ENCODE data around the gene OR10G3. TPM values are rescaled to one million over a fixed set of nuclear protein-coding genes. Genes with fewer than 3 reads are reported as not detected.
A peak's percentile ranks its signal among the peaks of the same experiment; 100 is the strongest.
"Not testable (repeated sequence)": the region's sequence is repeated elsewhere in the genome, so short reads cannot be mapped to it uniquely, and the experiment has no call there.

OR10G3 gene
- total RNA-seq, 2 donors from 2014 or later = not detected

DNA sequence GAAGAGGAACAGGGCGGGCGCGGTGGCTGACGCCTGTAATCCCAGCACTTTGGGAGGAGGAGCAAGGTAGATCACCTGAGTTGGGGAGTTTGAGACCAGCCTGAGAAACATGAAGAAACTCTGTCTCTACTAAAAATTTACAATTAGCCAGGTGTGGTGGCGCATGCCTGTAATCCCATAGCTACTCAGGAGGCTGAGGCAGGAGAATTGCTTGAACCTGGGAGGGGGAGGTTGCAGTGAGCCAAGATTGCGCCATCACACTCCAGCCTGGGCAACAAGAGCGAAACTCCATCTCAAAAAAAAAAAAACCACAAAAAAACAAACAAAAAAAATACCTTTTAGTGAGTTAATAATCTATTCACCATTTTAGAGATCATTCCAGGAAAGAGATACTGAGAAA is 35.3 kb downstream of the OR10G3 start:
- not testable (repeated sequence) for H3K9me3 Mint-ChIP-seq; ATAC-seq (replicated peaks in 1 of 2); H3K4me1 Mint-ChIP-seq (ENCODE audit: low read depth); H3K4me3 Mint-ChIP-seq; H3K27me3 Mint-ChIP-seq (ENCODE audit: low read depth); H3K27ac Mint-ChIP-seq; DNase-seq; H3K36me3 Mint-ChIP-seq (ENCODE audit: insufficient read depth in 2 of 2)

DNA sequence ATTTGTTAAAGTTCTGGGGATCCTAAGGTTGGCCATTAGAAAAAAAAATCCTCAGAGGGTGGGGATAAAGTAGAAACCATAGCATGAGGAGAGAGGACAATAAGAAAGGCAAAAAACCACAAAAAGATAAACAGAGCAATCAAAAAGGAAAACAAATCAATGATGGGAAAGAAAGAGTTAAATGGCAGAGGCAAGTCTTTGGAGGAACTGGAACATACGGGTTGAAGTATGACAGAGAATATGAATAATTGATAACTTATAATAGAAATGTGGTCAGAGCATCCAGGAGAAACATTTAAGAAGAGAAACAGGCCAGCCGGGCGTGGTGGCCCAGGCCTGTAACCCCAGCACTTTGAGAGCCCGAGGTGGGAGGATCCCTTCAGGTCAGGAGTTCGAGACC is 35.9 kb downstream of the OR10G3 start:
- no peak overlapping the region for H3K4me3 Mint-ChIP-seq
- no peaks in the 10 kb centered on the region for H3K4me1 Mint-ChIP-seq (ENCODE audit: low read depth)
- no peak for ATAC-seq (replicated peaks in 1 of 2)
- H3K9me3 Mint-ChIP-seq = no peaks in the 10 kb centered on the region
- peaks cover 9% of the 10 kb centered on the region for H3K27me3 Mint-ChIP-seq (ENCODE audit: low read depth)
- no peaks in the 10 kb centered on the region for H3K36me3 Mint-ChIP-seq (ENCODE audit: insufficient read depth in 2 of 2)
- DNase-seq = no peak
- H3K27ac Mint-ChIP-seq = no peak overlapping the region

DNA sequence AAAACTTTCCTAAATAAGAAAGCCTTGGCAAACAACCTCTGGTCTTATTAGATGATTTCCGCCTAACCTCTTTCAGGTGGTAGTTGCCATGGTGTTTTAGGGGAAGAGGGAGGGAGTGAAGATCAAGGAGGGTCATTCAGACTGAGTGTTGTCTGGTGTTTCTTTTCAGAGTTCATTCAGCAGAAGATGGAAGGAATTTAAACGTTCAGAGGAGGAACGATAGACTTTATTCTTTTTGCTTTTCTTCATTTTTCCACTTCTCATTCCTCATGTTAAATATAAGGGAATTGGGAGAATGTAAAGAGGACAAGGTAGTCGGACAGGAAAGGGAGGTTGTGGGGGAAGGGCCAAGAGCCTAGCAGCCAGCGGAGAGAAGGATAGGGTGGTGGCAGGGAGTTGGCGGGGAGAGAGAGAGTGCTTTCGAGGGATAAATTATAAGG is 36.3 kb downstream of the OR10G3 start:
- Mint-ChIP-seq H3K9me3 (no peaks in the 10 kb centered on the region), H3K27ac (no peak overlapping the region), H3K4me1 (ENCODE audit: low read depth) (no peaks in the 10 kb centered on the region), H3K4me3 (no peak overlapping the region), H3K36me3 (ENCODE audit: insufficient read depth in 2 of 2) (no peaks in the 10 kb centered on the region), H3K27me3 (ENCODE audit: low read depth) (peaks cover 13% of the 10 kb centered on the region)
- DNase-seq (no peak), ATAC-seq (replicated peaks in 1 of 2) (no peak)

GRCh38 chr14:21541413-21542074 is 38.3 kb downstream of the OR10G3 start:
- Mint-ChIP-seq H3K27ac (no peak overlapping the region), H3K4me3 (no peak overlapping the region)

GRCh38 chr14:21539189-21539940 is 40.5 kb downstream of the OR10G3 start:
- no peak for DNase-seq
- no peaks in the 10 kb centered on the region for H3K9me3 Mint-ChIP-seq
- ATAC-seq (replicated peaks in 1 of 2) = no peak
- no peak overlapping the region for H3K27ac Mint-ChIP-seq
- no peaks in the 10 kb centered on the region for H3K36me3 Mint-ChIP-seq (ENCODE audit: insufficient read depth in 2 of 2)
- H3K4me1 Mint-ChIP-seq (ENCODE audit: low read depth) = peaks cover 5% of the 10 kb centered on the region
- no peak overlapping the region for H3K4me3 Mint-ChIP-seq
- H3K27me3 Mint-ChIP-seq (ENCODE audit: low read depth) = peaks cover 52% of the 10 kb centered on the region

More at GRCh38 chr14:21541413-21542074, 38.3 kb downstream of the OR10G3 start:
- ATAC-seq (replicated peaks in 1 of 2) (no peak), DNase-seq (no peak)
- no peaks in the 10 kb centered on the region for H3K4me1 Mint-ChIP-seq (ENCODE audit: low read depth)
- no peaks in the 10 kb centered on the region for H3K36me3 Mint-ChIP-seq (ENCODE audit: insufficient read depth in 2 of 2)
- peaks cover 32% of the 10 kb centered on the region for H3K27me3 Mint-ChIP-seq (ENCODE audit: low read depth)
- H3K9me3 Mint-ChIP-seq = no peaks in the 10 kb centered on the region

DNA sequence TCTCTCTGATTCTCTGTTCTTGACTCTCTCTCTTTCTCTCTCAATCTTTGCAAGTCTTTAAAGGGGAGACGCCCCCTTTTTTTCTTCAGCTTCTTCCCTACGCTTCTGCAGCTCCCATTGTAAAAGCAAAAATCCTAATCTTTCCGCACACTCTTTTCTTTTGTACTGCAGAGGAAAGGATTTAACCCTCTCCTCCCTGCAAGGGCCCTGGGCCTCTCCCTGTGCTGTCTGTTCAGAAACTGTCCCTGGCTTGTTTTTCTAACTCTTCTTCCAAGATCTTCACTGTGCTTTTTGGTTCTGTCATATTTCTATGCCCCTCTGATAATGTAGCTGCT is 42.8 kb downstream of the OR10G3 start:
- no peak for DNase-seq
- no peak for ATAC-seq (replicated peaks in 1 of 2)
- Mint-ChIP-seq H3K27me3 (ENCODE audit: low read depth) (peaks cover 57% of the 10 kb centered on the region), H3K4me1 (ENCODE audit: low read depth) (peaks cover 6% of the 10 kb centered on the region), H3K4me3 (peak overlapping the region; percentile 4 to 8), H3K36me3 (ENCODE audit: insufficient read depth in 2 of 2) (no peaks in the 10 kb centered on the region), H3K9me3 (no peaks in the 10 kb centered on the region), H3K27ac (no peak overlapping the region)

GRCh38 chr14:21536418-21537089 is 43.3 kb downstream of the OR10G3 start:
- H3K27me3 Mint-ChIP-seq (ENCODE audit: low read depth) = peaks cover 60% of the 10 kb centered on the region
- H3K27ac Mint-ChIP-seq = no peak overlapping the region
- DNase-seq (no peak), ATAC-seq (replicated peaks in 1 of 2) (no peak)
- H3K4me3 Mint-ChIP-seq = peak overlapping the region; percentile 42 to 60
- H3K4me1 Mint-ChIP-seq (ENCODE audit: low read depth) = peaks cover 6% of the 10 kb centered on the region
- H3K36me3 Mint-ChIP-seq (ENCODE audit: insufficient read depth in 2 of 2) = no peaks in the 10 kb centered on the region
- H3K9me3 Mint-ChIP-seq = no peaks in the 10 kb centered on the region

- H3K27me3 Mint-ChIP-seq (ENCODE audit: low read depth) = peaks cover 60% of the 10 kb centered on the region
- peaks cover 6% of the 10 kb centered on the region for H3K4me1 Mint-ChIP-seq (ENCODE audit: low read depth)
Observed at GRCh38 chr14:21535545-21536417, 44.1 kb downstream of the OR10G3 start.

DNA sequence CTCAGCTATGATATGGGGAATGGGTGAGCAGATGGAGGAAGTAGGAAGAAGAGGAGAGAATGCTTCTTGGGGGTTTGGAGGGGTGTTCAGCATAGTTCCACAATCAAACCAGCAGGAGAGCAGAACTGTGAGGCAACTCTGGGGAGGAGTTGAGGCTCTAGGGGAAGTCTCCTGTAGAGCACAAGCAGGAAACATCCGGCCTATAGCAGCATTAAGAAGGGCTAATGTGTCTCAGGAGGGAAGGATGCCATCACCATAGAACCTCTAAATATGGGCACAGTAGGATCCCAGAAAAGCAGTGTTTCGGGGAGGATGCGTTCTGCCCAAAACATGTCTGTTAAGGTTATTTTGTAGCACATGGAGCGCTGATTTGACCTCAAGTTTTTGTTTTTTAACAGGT is 45.3 kb downstream of the OR10G3 start:
- Mint-ChIP-seq H3K27me3 (ENCODE audit: low read depth) (peaks cover 57% of the 10 kb centered on the region), H3K36me3 (ENCODE audit: insufficient read depth in 2 of 2) (no peaks in the 10 kb centered on the region), H3K27ac (no peak overlapping the region), H3K9me3 (no peaks in the 10 kb centered on the region), H3K4me3 (no peak overlapping the region), H3K4me1 (ENCODE audit: low read depth) (peaks cover 6% of the 10 kb centered on the region)
- DNase-seq (no peak), ATAC-seq (replicated peaks in 1 of 2) (no peak)

More at GRCh38 chr14:21535545-21536417, 44.1 kb downstream of the OR10G3 start:
- Mint-ChIP-seq H3K9me3 (no peaks in the 10 kb centered on the region), H3K27ac (no peak overlapping the region), H3K36me3 (ENCODE audit: insufficient read depth in 2 of 2) (no peaks in the 10 kb centered on the region), H3K4me3 (peak overlapping the region; percentile 42 to 60)
- ATAC-seq (replicated peaks in 1 of 2) = no peak
- DNase-seq = no peak

- H3K36me3 Mint-ChIP-seq (ENCODE audit: insufficient read depth in 2 of 2) = no peaks in the 10 kb centered on the region
- peak overlapping the region; percentile 24 for H3K27ac Mint-ChIP-seq
- peaks cover 44% of the 10 kb centered on the region for H3K27me3 Mint-ChIP-seq (ENCODE audit: low read depth)
- no peak for DNase-seq
- no peaks in the 10 kb centered on the region for H3K9me3 Mint-ChIP-seq
- no peak for ATAC-seq (replicated peaks in 1 of 2)
- H3K4me3 Mint-ChIP-seq = no peak overlapping the region
- H3K4me1 Mint-ChIP-seq (ENCODE audit: low read depth) = peaks cover 6% of the 10 kb centered on the region
Observed at GRCh38 chr14:21533294-21533693, 46.6 kb downstream of the OR10G3 start.

- DNase-seq (no peak), ATAC-seq (replicated peaks in 1 of 2) (no peak)
- H3K4me3 Mint-ChIP-seq = no peak overlapping the region
- no peaks in the 10 kb centered on the region for H3K36me3 Mint-ChIP-seq (ENCODE audit: insufficient read depth in 2 of 2)
- H3K4me1 Mint-ChIP-seq (ENCODE audit: low read depth) = peaks cover 11% of the 10 kb centered on the region
- no peaks in the 10 kb centered on the region for H3K9me3 Mint-ChIP-seq
- H3K27ac Mint-ChIP-seq = no peak overlapping the region
- H3K27me3 Mint-ChIP-seq (ENCODE audit: low read depth) = peaks cover 10% of the 10 kb centered on the region
Observed at GRCh38 chr14:21529515-21529914, 50.4 kb downstream of the OR10G3 start.

DNA sequence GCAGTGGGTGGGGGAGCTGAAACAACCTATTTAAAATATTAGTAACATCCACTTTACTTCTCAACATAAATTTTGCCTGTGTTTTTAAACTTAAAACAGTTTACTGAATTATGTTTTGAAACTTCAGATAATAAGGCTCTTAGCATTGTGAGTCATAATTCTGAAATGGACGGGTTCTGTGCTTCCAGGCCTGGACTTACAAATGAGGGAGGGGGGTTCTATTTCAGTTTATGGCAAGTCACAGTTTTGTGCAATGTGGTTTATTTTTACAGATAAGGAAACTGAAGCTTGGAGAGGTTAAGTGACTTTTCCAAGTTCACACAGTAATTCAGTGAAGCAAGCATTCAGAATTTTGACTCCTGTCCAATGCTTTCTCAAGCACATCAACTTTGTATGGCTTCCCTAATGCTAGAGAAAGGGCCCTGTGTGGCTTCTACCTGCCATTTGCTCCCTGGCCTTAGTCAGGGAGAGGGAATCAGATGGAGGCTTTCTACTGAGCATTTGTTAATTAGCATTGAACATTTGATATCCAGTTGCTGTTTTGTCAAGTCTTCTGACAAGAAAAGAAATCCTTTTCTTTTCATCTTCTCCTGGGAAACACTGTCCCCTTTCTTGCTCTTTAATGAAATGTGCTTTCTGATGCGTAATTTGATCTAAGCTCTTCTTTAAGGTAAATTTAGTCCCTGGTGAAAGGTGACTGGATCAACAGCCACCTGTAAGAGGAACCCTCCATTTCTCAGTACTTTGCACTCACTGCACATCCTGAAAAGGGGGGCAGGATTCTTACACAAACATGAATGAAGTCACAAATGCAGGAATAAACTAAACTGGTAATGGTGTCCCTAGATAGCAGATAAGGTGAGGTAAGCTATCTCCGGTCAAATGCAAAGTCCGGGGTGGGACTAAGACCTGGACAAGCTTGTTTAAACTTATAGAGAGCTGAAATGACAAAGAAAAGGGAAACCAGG is 51.2 kb downstream of the OR10G3 start:
- H3K27ac Mint-ChIP-seq = no peak overlapping the region
- H3K4me3 Mint-ChIP-seq = no peak overlapping the region
- ATAC-seq (replicated peaks in 1 of 2) = no peak
- H3K27me3 Mint-ChIP-seq (ENCODE audit: low read depth) = peaks cover 6% of the 10 kb centered on the region
- no peak for DNase-seq
- no peaks in the 10 kb centered on the region for H3K9me3 Mint-ChIP-seq
- peaks cover 9% of the 10 kb centered on the region for H3K4me1 Mint-ChIP-seq (ENCODE audit: low read depth)
- H3K36me3 Mint-ChIP-seq (ENCODE audit: insufficient read depth in 2 of 2) = no peaks in the 10 kb centered on the region
